Mucosa of rectum (tissue), 2 donors: Measurements from ENCODE around the gene EIF6.

Experiments used
- H3K27ac ChIP-seq, 2 donors: one replicate each; pipeline ENCODE4 v1.7.0; 2013; ENCODE audit warnings: inconsistent platforms in 2 of 2, low read depth in 2 of 2, low read length in 2 of 2
- H3K27me3 ChIP-seq, 2 donors: one replicate each; pipeline ENCODE4 v1.7.0; 2013; ENCODE audit warnings: low read length in 2 of 2; ENCODE audit not compliant: control insufficient read depth in 2 of 2, insufficient read depth in 2 of 2
- H3K36me3 ChIP-seq, 2 donors: one replicate each; pipeline ENCODE4 v1.7.0; 2013; ENCODE audit warnings: low read length in 2 of 2; ENCODE audit not compliant: control insufficient read depth in 2 of 2, insufficient read depth in 2 of 2
- H3K4me1 ChIP-seq, 2 donors: one replicate each; pipeline ENCODE4 v1.7.0; 2013; ENCODE audit warnings: low read length in 2 of 2, mild to moderate bottlenecking in 1 of 2; ENCODE audit not compliant: control insufficient read depth in 2 of 2, insufficient read depth in 2 of 2
- H3K4me3 ChIP-seq, 2 donors: one replicate each; pipeline ENCODE4 v1.7.0; 2013; ENCODE audit warnings: low read length in 2 of 2
- H3K9ac ChIP-seq, 2 donors: one replicate each; pipeline ENCODE4 v1.7.0; 2013; ENCODE audit warnings: low read length in 2 of 2, low read depth in 1 of 2, mild to moderate bottlenecking in 1 of 2
- H3K9me3 ChIP-seq, 2 donors: one replicate each; pipeline ENCODE4 v1.7.0; 2013; ENCODE audit warnings: low read length in 2 of 2; ENCODE audit not compliant: control insufficient read depth in 2 of 2
- donor health status: healthy.
- donor health status: Normal muscosa, but diverticular disease.

The EIF6 gene

DNA sequence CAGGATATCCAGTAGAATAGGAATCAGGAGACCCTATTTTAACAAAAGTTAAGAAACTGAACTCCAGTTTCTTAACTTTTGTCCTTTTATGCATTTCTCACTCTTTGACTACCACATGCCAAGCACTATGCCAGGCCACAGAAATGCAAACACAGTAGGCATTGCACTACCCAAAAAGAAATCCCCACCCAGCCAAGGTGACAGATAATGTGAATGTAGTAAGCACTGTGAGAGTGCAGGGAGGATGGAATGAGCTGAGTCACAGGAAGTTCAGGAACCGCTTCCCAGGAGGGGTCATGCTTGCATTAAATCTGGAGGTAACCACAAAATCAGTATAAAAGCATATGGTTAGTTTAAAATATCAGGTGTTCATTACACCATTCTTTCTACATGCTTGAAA lies 27.7 kb upstream of the EIF6 start:
- Histone ChIP-seq H3K36me3 (peaks cover 5 to 14% of the 10 kb centered on the region in 2 donors), H3K9ac (no peak overlapping the region), H3K27ac (no peak overlapping the region), H3K4me3 (no peak overlapping the region), H3K27me3 (no peaks in the 10 kb centered on the region), H3K4me1 (peaks cover 0 to under 1% of the 10 kb centered on the region in 2 donors), H3K9me3 (no peaks in the 10 kb centered on the region)

DNA sequence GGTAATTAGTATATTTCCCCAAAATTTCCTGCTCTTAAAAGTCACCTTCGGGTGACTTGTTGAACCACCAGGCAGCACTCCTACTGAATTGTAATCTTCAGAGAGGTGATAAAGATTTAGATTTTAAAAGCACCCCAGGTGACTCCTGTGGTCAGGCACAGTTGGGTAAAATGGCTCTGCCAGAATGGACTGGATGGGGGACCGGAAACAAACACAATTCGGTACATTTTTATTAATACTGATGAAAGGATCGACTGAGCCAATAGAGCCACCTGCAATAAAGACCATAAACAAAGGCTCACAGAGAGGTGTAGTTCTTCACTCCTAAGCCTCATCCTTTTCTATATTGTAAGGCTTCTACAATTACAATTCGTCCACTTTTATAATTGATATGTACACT lies 27.2 kb upstream of the EIF6 start:
- no peak overlapping the region for H3K4me3 ChIP-seq
- no peak overlapping the region for H3K27ac ChIP-seq
- H3K4me1 ChIP-seq, result peaks cover 0 to under 1% of the 10 kb centered on the region in 2 donors
- H3K36me3 ChIP-seq, result peaks cover 5 to 14% of the 10 kb centered on the region in 2 donors
- H3K27me3 ChIP-seq, result no peaks in the 10 kb centered on the region
- no peak overlapping the region for H3K9ac ChIP-seq
- H3K9me3 ChIP-seq, result no peaks in the 10 kb centered on the region

DNA sequence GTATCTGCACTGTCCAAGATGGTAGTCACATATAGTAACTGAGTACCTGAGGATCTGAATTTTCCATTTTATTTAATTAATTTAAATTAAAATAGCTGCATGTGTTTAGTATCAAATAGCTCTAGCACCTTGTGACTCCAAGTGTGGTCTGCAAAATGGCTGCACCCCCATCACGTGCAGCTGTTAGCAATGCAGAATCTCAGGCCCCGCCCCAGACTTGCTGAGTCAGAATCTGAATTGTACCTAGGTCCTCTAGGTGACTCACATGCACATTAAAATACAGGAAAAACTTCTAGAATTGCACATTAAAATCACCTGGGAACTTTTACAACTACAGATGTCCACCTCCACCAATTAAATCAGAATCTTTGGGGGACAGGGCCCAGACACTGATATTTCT lies 26.8 kb upstream of the EIF6 start:
- peaks cover 0 to 2% of the 10 kb centered on the region in 2 donors for H3K4me1 ChIP-seq
- no peak overlapping the region for H3K9ac ChIP-seq
- no peaks in the 10 kb centered on the region for H3K27me3 ChIP-seq
- no peak overlapping the region for H3K27ac ChIP-seq
- no peak overlapping the region for H3K4me3 ChIP-seq
- H3K9me3 ChIP-seq, result no peaks in the 10 kb centered on the region
- H3K36me3 ChIP-seq, result peaks cover 5 to 14% of the 10 kb centered on the region in 2 donors

DNA sequence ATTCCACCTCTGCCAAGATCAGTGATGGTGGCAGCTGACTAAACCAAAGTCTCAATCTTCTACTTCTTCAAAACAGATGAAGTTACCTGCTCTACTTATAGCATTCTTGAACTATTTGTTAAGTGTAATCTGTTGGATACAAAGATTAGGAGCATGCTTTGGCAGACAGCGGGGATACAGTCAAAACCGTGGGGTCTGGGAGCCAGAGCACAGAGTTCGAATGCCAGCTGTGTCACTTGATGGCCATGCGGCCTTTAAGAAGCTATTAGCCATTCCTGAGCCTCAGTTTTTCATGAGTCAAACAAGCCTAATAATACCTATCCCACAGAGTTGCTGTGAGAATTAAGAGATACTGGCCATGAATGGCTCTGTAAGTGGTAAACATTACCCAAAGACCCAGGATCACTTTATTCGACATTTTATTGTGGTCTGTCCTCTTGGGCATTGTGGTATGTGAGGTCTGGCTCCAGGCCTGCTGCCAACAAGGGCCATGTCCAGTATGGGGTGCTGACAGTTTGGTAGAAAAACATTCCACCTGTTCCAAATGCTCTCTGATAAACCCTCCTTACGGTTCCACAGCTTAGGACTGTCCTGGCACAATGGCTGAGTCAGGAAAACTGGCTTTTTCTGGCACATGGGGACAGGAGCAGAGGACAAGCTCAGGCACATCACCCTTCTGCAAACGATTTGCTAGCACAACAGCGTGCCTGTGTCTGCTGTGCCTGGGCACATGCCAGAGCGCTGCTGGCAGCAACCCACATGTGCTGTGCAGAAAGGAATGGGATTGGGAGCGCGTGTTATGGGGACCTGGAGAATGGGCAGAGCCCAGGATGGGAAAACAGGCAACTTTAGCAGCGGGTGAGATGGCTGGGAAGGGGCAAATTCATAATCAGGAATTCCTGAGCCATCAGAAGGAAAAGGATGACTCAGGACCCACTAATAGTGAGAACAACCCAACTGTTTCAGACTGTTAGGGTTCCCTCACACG lies 23.4 kb upstream of the EIF6 start:
- Histone ChIP-seq H3K9me3 (no peaks in the 10 kb centered on the region), H3K4me3 (no peak overlapping the region), H3K4me1 (peaks cover 9 to 12% of the 10 kb centered on the region in 2 donors), H3K9ac (no peak overlapping the region), H3K36me3 (peaks cover 11% of the 10 kb centered on the region in 2 donors), H3K27ac (no peak overlapping the region), H3K27me3 (no peaks in the 10 kb centered on the region)

DNA sequence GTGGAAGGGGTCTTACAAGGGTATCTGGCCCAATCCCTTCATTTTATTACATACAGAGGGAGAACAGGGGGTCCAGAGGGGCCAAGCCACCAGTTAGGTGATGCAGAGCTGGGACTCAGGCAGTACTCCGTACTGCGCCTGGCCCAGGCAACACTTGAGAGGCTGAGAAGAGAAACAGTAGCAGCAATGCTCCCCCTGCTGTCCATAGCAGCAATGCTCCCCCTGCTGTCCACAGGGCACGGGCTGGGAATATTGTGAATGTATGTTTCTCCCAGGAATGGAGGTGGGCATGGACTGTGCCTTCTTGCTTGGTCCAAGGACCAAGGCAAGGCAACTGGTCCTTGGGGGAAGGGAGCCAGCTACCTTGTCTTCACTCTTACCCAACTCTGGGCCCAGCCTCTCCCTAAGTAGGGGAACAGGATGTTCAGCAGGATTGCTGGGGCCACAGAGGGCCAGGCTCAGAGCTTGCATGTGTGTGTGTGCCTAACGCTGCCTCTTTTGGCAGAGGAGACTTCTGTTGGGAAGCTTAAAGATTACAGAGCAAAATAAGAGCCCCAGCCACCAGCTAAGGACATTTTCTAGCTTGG lies 22.5 kb upstream of the EIF6 start:
- Histone ChIP-seq H3K9ac (peak overlapping the region in 1 of 2 donors; percentile 1), H3K4me3 (no peak overlapping the region), H3K4me1 (peaks cover 9 to 12% of the 10 kb centered on the region in 2 donors), H3K9me3 (no peaks in the 10 kb centered on the region), H3K36me3 (peaks cover 8 to 11% of the 10 kb centered on the region in 2 donors), H3K27me3 (no peaks in the 10 kb centered on the region), H3K27ac (no peak overlapping the region)

DNA sequence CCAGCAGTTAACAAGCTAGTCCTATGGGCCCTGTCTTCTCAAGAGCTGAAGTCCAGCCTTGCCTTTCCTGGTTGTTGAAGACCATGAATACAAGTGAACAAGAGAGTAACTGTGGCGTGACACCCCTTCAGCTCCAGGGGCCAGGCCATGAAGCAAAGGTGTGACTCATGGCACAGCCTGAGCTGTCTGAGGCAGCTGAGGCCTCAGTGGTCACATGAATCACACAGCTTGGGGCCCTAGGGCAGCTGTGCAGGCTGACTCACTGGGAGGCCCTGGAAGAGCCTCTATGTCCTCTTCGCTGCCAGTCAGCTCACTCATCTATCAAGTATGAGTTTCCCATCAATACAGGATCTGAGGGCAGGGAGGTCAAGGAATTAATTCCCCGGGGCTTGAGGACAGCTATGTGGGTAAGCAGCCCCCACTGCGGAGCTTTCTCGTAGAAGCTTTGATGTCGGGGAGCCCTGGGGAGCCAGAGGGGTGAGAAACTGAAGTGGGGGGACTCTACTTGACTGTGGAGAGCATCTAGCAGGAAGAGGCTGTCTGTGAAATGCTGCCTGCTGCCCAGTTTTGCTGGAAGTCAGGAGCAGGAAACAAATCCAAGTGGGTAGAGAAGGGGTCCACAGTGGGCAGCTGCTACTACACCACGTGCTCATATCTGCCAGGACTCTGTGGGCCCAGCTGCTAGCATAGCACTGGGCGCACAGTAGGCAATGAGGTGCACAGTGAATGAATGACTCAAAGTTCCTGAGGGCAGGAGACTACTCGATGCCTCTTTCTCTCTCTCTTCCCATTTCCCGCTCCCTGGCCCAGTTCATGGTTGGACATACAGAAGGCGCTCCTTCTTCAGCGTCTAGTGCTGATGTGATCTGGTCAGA lies 21.3 kb upstream of the EIF6 start:
- no peak overlapping the region for H3K9ac ChIP-seq
- no peaks in the 10 kb centered on the region for H3K27me3 ChIP-seq
- H3K36me3 ChIP-seq, result peaks cover 6 to 11% of the 10 kb centered on the region in 2 donors
- H3K4me1 ChIP-seq, result peaks cover 9 to 12% of the 10 kb centered on the region in 2 donors
- H3K9me3 ChIP-seq, result no peaks in the 10 kb centered on the region
- no peak overlapping the region for H3K4me3 ChIP-seq
- peak overlapping the region; percentile 10 to 46 for H3K27ac ChIP-seq

DNA sequence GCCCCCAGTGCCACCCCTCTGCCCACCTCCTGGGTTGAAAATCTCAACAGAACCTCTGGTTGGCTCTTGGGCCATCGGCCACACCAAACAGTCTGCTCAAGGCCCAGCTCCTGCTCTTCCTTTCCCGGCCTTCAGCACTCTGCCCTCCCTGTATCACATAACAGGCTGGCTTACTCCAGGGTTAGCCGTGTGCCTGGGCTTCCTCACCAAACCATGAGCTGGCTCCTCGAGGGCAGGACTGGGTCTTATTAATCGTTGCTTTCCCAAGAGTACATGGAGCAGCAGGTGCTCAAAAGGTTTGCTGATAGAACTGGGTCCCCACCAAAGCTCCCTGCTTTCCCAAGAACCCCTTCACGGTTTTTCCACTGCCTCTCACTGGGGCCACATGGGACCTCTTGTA lies 20.4 kb upstream of the EIF6 start:
- Histone ChIP-seq H3K4me3 (no peak overlapping the region), H3K9me3 (no peaks in the 10 kb centered on the region), H3K27ac (no peak overlapping the region), H3K27me3 (no peaks in the 10 kb centered on the region), H3K4me1 (peaks cover 9 to 12% of the 10 kb centered on the region in 2 donors), H3K9ac (no peak overlapping the region), H3K36me3 (peaks cover 5 to 9% of the 10 kb centered on the region in 2 donors)

DNA sequence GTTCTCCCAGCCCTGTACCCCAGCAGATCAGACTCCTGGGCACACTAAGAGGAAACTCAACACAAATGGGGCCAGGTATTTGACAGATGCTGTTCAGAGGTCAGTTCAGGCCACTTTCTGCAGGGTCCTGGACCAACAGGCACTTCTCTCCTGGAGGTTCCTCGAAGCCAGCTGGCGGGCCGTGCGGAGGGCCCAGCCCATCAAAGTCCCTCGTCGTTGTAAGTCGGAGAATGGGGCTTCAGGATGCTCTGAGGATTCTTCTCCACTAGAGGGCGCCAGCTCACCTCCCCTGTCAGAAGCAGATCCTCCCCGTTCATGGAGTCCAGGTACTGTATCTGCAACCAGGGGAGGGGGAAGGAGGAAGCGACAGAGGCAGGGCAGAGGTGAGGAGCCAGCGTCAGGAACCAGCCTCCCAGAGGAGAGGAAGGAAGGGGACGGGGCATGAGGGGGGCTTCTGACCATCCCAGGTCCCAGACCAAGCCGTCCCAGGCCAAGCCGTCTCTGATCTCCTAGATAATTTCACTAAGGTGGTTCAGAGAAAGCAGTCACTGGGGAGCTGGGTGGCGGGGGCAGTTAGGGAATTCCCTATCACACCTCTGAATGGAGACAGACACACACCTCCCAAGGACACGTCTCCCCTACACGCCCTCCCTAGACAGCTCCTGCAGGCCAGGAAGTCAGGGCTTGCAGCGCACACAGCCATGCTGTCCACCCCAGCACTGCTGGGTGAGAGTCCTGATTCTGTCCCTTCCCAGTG lies 19.3 kb upstream of the EIF6 start:
- Histone ChIP-seq H3K27ac (no peak overlapping the region), H3K4me1 (peaks cover 9 to 12% of the 10 kb centered on the region in 2 donors), H3K9ac (peak overlapping the region in 1 of 2 donors; percentile 48), H3K36me3 (peaks cover 4 to 5% of the 10 kb centered on the region in 2 donors), H3K9me3 (no peaks in the 10 kb centered on the region), H3K27me3 (no peaks in the 10 kb centered on the region), H3K4me3 (no peak overlapping the region)

DNA sequence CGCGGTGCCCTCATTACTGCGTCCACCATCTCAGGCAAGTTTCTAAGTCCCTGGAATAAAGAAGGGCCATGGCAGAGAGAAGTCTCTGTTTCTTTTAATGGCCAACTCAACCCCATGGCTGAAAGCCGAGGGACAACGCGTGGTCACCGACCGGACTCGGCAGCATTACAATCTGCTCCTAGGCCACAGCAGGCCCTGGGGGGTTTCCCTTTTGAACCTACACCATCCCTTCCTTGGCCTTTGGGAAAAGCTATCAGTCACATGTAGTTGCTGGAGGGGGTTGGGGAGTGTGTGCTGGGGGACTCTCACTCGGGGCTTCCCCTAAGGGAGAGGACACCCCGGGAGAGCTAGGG lies 18.8 kb upstream of the EIF6 start:
- Histone ChIP-seq H3K36me3 (peaks cover 2 to 5% of the 10 kb centered on the region in 2 donors), H3K9ac (peak overlapping the region in 1 of 2 donors; percentile 48), H3K9me3 (no peaks in the 10 kb centered on the region), H3K4me1 (peaks cover 9 to 12% of the 10 kb centered on the region in 2 donors), H3K27me3 (no peaks in the 10 kb centered on the region), H3K27ac (no peak overlapping the region), H3K4me3 (no peak overlapping the region)
